HG03457 (cell line): ENCODE results near the gene COL4A6.
"Not testable (repeated sequence)": the region's sequence is repeated elsewhere in the genome, so short reads cannot be mapped to it uniquely, and the experiment has no call there.

Experiments
- ATAC-seq: cut with Tn5 transposase; IDR thresholded peaks from one replicate; pipeline ENCODE4 v1.9.1; 2021; ENCODE audit warnings: moderate number of reproducible peaks; ENCODE audit not compliant: unreplicated experiment

The COL4A6 gene

DNA sequence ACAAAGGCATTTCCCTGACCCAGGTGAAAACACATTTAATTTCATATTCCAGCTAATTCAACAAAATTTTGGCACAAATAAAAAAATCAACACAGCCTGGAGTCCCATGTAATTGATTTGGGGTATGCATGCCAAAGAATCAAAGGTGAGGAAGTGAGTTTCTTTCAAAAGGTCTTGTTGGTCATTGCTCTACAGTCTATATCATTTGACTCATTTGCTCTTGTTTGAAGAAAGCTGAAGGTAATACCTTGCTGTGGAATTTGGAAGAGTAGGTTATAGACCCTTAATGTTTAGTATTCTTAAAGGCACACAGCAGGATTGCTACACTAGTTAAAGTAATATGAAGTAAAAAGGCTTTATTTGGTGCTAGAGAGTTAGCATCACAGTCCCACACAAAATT, 25.4 kb downstream of the COL4A6 start:
- ATAC-seq: no peak

DNA sequence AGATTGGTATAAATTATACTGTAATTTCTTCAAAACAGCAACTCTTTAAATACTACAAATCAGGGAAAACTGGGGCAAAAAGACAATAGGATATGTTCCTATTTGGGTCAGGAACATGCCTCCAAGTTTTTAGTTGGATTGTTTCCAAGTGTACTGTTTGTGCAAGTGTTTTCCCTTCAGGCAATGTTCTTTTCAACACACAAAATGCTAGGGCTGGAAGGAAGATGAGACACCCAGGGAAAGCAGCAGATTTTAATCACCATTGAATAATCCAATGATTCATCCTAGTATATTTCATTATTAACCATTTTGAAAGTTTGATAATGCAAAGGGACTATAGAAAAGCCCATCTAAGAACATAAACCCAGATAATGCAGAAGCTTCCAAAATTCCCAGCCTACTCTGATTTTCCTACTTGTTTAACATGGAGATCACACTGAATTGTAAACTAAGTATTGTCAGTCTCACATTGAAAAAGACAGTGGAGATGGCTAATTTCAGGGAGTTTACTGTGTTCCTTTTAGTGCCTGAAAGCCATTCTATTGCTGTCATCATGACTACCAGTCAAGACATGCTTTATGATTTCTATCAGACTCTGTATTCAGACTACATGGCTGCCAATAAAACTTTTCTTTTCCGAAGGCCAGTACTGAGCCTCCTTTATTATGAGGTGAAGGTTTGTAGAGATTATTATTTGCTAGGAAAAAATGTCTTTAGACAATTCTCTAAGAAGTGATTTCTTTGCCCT, 38.6 kb downstream of the COL4A6 start:
- ATAC-seq: no peak

DNA sequence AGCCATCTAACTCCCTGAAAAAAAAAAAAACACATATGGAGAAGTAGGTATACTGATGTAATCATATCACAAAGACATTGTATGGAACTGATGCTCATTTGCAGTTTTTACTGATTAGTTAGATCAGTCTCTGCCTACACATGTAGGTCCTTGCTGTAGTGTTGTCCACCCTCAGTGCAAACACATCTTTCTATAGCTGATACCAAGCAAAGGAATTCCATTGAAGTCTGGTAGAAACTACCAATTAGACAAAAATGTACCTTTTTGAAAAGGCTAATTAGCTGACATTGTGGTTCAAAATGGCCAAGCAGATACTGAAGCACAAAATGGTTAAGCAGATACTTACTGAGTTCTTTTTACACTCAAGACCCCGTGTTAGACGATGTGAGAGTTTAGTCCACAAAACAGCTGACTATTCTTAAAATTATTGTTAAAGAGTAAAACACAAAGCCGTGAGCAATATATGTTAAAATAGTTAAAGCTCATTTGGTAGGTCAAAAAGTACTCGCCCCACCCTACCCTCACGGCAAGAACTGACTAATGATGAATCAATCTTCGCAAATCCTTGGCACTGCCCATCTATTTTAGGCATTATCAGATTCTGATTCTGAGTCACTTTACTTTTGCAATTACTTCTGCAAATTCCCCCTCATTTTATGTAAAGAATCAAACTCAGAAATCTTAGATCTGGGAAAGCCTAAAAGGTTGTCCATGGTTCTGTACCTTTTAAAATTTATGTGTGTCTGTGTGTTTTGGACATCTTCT, 40.4 kb downstream of the COL4A6 start:
- ATAC-seq: no peak

DNA sequence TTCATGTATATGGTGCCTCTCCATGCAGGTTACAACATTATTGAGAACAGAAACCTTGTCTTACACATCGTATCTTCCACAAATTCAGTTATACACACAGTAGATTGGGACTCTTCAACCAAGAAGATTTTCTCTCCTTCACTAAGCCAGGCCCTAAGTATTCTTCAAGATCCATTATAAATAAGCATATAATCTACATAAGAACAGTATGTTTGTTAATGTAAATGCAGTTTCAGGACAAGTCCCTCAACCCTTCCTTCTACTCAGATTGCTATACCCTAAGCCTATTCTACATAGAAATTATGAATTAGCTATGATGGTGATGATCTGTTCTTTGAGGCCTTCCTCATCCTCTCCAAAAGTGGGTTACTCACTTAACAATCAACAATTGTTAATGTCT, 41.2 kb downstream of the COL4A6 start:
- no peak for ATAC-seq

DNA sequence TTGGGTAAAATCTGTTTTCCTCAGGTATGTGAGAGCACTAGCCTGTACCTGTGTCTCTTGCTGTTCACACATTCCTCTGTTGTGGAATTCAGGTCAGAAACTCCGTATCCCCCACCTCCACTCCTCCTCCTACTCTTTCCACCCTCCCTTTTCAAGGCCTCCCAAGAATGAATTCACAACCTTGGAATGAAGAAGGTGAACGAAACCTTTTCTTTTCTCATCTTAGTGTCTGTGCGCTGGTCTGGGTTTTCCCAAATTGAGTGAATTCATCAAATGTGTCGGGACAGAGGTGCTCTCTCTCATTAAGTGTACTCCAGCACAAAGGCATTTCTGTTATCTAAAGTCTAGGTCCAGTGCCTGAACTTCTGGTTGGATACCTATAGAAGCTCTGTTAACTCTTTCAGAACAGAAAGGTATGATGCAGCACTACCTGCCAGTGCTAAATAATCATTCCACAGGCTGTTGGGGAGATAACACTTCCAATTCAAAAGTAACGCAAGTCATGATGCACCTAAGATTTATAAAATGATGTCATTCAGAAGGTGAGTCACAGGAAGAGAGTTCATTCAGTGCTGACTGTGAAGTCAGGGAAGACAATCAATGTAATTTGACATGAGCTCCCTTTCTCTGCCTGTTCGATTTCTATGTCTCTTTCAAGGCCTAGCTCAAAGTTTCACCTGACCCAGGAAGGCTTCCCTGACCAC, 41.9 kb downstream of the COL4A6 start:
- ATAC-seq: no peak

DNA sequence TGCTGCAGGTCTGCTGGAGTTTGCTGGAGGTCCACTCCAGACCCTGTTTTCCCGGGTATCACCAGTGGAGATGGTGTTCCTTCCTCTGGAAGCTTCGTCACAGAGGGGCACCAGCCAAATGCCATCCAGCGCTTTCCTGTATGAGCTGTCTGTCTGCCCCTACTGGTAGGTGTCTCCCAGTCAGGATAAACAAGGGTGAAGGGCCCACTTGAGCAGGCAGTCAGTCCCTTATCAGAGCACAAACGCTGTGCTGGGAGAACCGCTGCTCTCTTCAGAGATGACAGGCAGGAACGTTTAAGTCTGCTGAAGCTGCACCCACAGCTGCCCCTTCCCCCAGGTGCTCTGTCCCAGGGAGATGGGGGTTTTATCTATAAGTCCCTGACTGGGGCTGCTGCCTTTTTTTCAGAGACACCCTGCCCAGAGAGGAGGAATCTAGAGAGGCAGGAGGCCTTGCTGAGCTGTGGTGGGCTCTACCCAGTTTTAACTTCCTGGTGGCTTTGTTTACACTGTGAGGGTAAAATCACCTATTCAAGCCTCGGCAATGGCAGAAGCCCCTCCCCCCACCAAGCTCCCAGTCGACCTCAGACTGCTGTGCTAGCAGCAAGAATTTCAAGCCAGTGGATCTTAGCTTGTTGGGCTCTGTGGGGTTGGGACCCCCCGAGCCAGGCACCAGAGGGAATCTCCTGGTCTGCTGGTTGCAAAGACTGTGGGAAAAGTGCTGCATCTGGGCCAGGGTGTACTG, 47.1 kb downstream of the COL4A6 start:
- ATAC-seq: not testable (repeated sequence)

DNA sequence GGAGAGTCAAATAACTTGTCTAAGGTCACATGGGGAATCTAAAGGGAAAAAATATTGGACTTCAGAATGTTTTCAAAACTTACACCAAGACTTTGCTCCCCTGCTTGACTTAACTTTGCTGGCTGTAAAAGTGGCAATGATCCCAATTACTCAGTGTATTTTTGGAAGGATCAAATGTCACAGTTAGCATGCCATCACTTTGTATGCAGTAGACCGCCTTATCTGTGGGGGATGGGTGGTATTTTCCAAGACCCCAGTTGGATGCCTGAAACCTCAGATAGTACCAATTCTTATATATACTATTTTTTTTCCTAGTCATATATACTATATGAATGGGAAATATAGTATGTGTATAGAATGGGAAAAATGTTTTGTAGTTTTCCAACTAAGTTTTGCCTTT, 53.4 kb downstream of the COL4A6 start:
- ATAC-seq: no peak

DNA sequence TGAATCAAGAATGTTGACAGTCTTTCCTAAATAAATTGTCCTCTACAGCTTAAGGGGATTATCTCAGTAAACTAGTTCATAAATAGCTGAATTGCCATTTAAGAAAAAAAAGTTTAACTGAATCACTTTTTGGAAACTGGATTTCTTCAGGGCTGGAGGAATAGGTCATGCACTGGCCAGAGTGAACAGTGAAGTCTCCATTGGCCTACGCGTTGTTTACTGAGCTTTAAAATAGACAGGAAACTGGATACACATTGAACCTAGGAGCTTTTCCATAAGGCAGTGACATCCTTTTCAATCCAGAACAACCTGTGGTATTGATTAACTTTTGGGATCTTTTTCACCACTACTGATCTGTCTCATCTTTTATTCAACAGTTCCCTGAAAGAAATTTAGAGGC, 58.0 kb downstream of the COL4A6 start:
- no peak for ATAC-seq

DNA sequence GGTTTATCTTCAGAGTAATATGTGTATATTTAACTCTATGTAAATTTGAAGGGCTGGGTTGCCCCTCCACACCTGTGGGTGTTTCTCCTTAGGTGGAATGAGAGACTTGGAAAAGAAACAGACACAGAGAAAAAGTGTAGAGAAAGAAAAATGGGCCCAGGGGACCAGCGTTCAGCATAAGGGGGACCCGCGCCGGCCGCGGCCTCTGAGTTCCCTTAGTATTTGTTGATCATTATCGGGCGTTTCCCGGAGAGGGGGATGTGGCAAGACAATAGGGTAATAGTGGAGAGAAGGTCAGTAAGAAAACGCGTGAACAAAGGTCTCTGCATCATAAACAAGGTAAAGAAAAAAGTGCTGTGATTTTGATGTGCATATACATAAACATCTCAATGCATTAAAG, 61.4 kb downstream of the COL4A6 start:
- ATAC-seq: not testable (repeated sequence)

DNA sequence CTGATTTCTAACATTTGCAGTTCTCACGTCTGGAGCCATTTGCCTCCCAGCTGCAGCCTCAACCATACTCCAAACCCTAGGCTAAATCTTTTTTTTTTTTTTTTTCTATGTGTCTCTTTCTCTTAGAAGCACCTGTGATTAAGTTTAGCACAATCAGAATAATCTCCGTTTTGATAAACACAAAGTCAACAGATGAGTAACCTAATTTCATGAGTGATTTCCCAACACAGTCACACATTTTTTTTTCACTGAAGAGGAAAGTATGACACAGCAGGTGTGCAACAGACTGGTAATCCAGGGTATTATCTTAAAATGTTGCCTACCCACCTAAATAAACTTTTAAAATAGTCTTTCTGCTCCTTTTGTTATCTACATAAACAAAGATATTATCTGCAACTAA, 62.6 kb downstream of the COL4A6 start:
- ATAC-seq: not testable (repeated sequence)

DNA sequence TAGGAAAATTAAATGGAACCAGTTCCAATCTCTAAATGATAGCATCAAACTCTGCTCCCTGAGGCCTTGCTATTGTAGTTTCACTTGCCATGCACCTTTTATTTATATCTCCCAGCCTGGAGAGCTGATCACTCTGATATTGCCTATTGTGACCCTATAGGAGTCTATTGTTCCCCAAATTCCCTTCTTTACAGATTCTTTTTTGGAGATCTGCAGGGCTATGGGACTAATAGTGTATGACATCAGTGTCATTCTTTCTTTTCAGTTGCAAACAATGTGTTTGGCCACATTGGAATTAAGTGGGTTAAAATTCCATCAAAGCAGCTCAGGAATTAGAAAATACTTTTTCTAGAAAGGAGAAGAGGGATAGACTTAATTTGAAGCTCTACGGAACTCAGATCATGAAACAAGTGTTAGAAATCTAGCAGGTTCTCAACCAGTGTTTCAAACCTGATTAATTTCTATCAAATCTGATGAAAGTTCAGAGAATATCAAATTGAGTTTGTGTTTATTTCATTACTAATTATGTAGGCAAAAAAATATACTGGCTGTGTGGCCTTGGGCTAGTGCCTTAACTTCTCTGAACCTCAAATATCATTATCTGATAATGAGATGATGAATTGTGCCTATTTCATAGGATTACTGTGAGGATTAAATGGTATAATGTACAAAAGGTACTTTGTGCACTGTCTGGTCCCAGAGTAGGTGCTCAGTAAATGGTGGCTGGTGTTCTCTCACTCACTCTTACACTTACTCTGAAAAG, 71.4 kb downstream of the COL4A6 start:
- no peak for ATAC-seq

DNA sequence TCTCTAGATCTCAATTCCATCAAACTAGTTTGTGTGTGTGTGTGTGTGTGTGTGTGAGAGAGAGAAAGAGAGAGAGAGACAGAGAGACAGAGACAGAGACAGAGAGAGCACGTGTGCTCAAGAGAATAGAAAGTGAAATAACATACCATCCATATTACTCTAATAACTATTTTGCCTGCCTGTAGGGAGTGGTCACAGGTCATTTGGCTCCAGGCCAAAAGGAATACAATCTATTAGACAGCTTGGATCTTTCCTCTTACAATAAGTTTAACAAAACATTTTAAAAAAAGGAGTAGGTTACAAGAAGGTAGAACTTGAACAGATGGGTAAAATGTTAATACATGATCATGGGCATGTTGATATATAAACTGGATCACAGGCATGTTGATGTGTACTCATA, 76.2 kb downstream of the COL4A6 start:
- ATAC-seq: no peak

DNA sequence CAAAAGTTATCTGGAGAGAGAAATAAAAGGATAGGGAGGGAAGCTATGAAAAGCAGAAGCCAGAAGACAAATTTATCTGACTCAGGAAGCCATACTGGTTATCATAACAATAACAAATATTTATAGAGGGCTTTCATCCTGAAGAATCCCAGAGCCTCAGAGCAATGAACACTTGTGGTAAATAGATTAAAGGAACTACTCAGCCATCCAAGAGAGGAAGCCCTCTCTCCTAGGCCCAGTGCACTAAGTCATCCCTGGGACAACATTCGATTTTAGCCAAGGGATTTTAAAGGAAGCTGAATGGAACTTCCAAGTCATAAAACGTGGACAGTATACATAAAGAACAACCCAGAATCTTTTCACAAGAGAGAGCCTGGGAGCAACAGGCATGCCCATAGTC, 76.9 kb downstream of the COL4A6 start:
- ATAC-seq: no peak

DNA sequence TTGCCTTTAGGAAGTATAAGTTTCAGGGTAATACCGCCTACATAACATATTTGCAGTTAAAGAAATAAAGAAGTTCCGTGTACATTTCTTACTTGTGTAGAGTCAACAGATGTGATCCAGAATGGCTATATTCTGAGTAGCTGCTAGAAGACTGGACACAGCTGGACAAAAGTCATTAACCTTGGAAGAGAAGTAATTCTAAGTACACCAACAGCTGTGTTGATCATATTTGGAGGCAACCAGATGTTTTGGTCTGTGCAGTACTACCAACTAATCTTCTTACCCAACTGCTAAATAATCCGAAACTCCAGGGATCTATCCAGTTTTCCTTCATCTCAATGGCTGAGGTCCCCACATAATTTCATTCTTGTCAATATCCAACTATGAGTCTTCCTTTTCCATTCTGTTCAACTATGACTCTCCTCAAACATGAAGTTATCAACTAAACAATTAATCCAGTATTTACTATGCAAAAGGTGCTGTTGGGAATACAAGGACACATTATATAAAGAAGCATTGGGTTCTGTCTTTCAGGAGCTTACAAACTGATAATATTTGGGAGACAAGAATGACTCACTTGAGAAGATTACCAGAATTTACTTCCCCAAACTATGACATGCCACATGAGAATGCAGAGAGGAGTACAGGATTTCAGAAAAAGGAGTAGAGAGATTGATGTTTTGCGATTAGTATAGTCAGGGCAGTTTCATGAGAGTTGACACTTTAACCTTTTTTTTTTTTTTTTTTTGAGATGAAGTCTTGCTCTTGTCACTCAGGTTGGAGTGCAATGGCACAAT, 78.2 kb downstream of the COL4A6 start:
- no peak for ATAC-seq

DNA sequence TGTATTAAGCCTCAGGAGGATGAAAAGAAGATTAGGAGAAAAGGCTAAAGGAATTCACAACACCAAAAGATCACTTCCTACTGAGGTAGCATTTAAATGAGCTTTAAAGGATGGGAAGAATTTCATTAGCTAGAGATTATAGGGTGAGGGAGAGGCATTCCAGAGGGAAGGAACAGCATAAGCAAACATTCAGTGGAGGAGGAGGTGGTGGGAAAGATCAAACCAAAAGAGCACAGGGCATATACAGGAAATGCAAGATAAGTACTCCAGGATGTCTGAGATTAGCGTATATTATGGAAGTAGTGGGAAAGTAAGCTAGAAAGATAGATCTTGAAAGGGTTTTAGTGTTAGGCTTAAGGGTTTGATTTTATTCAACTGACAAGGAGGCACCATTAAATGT, 84.8 kb downstream of the COL4A6 start:
- no peak for ATAC-seq

DNA sequence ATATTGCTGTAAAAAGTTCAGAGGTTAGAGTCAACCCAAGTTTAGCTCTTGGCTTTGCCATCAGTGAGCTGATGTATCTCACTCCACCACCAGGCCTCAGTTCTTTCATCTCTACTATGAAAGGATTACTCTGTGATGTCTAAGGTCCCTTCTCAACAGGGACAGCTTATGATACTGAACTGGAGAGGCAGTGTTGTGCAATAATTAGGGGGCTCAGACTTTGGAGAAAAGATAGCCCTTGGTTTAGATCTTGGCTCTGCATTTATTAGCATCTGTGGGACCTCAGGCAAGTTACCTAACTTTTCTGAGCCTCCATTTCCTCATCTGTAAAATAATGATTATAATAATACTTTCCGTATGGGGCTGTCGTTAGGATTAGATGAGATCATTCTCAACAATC, 89.0 kb downstream of the COL4A6 start:
- ATAC-seq: no peak

DNA sequence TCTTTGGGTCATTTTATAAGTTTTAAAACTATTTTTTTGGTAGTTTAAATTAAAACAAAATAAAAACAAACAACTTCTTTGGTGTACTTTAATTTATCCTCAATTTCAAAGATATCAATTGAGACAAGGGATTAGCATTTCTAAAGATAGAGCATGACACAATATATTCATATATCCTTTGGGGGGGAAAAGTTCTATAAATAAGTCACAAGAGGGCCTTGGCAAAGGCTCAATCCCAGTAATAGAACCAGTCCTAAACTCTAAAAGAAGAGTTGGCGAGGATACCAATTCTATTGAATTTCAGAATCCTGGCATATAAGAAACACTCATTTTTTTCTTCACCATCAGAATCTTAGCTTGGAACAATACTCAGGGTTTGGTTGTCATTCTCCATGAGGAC, 89.7 kb downstream of the COL4A6 start:
- no peak for ATAC-seq

DNA sequence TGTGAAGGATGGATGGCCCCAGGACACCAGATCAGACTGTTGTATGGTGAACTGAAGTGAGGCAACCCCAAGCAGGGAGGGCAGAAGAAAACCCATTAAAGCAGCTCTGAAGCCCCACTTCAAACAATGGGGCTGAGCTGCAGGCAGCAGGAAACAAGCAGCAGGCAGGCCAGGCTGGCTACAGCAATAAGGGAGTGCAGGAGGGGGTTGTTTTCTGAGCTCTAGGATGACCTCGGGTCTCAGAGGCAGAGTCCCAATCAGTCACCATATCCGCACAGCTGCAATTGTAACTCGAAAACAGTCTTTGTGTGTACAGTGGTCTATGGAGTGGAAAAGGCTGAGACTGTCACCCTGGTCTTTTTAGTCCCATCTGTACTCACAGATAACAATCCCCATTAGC, 90.4 kb downstream of the COL4A6 start:
- ATAC-seq: no peak

DNA sequence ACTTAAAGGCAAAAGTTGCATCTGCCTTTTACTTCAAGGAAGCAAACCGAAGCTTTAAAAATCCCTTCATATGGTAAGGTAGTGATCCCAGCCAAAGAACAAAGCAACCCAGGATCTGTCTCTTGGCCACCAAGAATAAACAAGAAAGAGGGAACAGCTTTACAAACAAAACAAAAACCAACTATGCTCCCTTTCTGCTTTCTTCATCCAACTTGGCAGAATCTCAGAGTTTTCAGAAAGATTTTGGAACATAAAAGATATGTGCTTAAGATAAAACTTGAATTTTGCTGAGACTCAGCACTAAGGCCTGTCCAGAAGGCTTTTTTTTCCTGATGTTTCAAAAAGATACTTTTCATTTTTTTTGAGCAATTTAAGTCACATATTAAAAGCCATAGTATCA, 94.0 kb downstream of the COL4A6 start:
- no peak for ATAC-seq

DNA sequence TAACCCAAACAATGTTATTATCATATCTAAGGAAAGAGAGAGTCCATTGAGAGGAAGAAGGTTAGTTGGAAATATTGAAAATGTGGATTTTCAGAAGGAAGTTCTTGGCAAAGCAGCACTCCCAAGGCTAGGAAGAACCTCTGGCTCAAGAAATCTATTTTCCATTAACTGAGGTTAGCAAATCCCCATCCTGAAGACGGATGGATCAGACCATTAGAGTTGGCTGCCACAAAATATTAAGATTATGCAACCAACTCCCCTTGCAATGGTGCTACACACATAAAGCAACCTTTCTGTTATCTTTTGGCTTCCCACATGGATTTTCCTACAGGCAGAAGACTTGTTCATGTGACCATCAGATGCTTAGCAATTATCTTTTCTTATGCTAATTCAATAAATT, 96.3 kb downstream of the COL4A6 start:
- no peak for ATAC-seq
